CD4-positive, alpha-beta T cell (primary cell): ENCODE data around the gene ABCE1. TPM values are rescaled to one million over a fixed set of nuclear protein-coding genes. Genes with fewer than 3 reads are reported as not detected.

Source experiments
- ATAC-seq: fragments of 200-7000 bp; cut with Tn5 transposase; one replicate; pipeline ENCODE4 v1.10.0; 2022; ENCODE audit warnings: mild to moderate bottlenecking; ENCODE audit not compliant: poor library complexity
- CTCF ChIA-PET: fragments of 350-600 bp; sonication (Branson Sonifier 250); formaldehyde crosslinking; loops from one replicate; lab custom pipeline; 2021; ENCODE audit warnings: antibody characterized with exemption, inconsistent platforms; lab: Charles Lee
- POLR2A ChIA-PET: fragments of 350-600 bp; sonication (Branson Sonifier 250); formaldehyde crosslinking; loops from one replicate; lab custom pipeline; 2021; ENCODE audit warnings: antibody characterized with exemption, inconsistent platforms; lab: Charles Lee
- DNase-seq, 14 experiments: peaks; one replicate each; pipeline ENCODE4 v3.0.0-alpha.2; 2013 to 2020; ENCODE audit warnings: mixed read lengths in 2 of 14
- H3K27ac ChIP-seq, 2 donors: one replicate each; pipeline versions ENCODE4 v1.5.1 to v1.7.0; 2013; ENCODE audit warnings: low read length in 2 of 2, low read depth in 1 of 2, mild to moderate bottlenecking in 1 of 2
- H3K27me3 ChIP-seq, 2 experiments: 1 replicate in 1 of 2; 2 replicates in 1 of 2; pipeline versions ENCODE4 v1.6.1 to v1.7.0; 2013; ENCODE audit warnings: low read length in 2 of 2, control low read depth in 1 of 2, mild to moderate bottlenecking in 1 of 2, moderate library complexity in 1 of 2; ENCODE audit not compliant: insufficient read depth in 2 of 2, control insufficient read depth in 1 of 2
- H3K36me3 ChIP-seq: one replicate; pipeline ENCODE4 v1.6.1; 2013; ENCODE audit warnings: low read length, control low read depth; ENCODE audit not compliant: insufficient read depth
- H3K4me1 ChIP-seq: one replicate; pipeline ENCODE4 v1.6.1; 2013; ENCODE audit warnings: low read length, control low read depth; ENCODE audit not compliant: insufficient read depth
- H3K4me3 ChIP-seq: one replicate; pipeline ENCODE4 v1.5.1; 2013; ENCODE audit warnings: mild to moderate bottlenecking, low read length, moderate library complexity
- H3K9me3 ChIP-seq, 2 experiments: 1 replicate in 1 of 2; 2 replicates in 1 of 2; pipeline versions ENCODE4 v1.6.1 to v1.7.0; 2013; ENCODE audit warnings: low read length in 2 of 2, mild to moderate bottlenecking in 2 of 2, control low read depth in 1 of 2, moderate library complexity in 1 of 2; ENCODE audit not compliant: control insufficient read depth in 1 of 2, insufficient read depth in 1 of 2
- H3K27ac Mint-ChIP-seq: one replicate; pipeline ENCODE4 v1.8.0; 2020; ENCODE audit warnings: mixed read lengths
- H3K27me3 Mint-ChIP-seq: one replicate; pipeline ENCODE4 v1.8.0; 2021; ENCODE audit warnings: mixed read lengths
- H3K36me3 Mint-ChIP-seq: one replicate; pipeline ENCODE4 v1.8.0; 2021; ENCODE audit warnings: low read depth, mixed read lengths
- H3K4me1 Mint-ChIP-seq: one replicate; pipeline ENCODE4 v1.8.0; 2021; ENCODE audit warnings: low read depth, mixed read lengths
- H3K4me3 Mint-ChIP-seq: one replicate; pipeline ENCODE4 v1.8.0; 2020; ENCODE audit warnings: mild to moderate bottlenecking, mixed read lengths
- H3K9me3 Mint-ChIP-seq: one replicate; pipeline ENCODE4 v1.8.0; 2020; ENCODE audit warnings: mixed read lengths
- CTCF ChIP-seq: fragments of 200-600 bp; IDR thresholded peaks from one replicate; pipeline ENCODE4 v1.8.0; 2022; ENCODE audit warnings: antibody characterized with exemption, mild to moderate bottlenecking
- intact Hi-C, 2 experiments: fragments of 100-400 bp; cut with DNase I in 1 of 2; cut with micrococcal nuclease in 1 of 2; formaldehyde crosslinking; loops; one replicate each; pipeline versions ENCODE4 v1.15.1 to v1.9.0; 2023 to 2025; cut with DNase I, micrococcal nuclease
- total RNA-seq, 174 experiments: library from RNA in 2 of 174; stranded (reverse) in 2 of 174; gene quantifications; one replicate each; pipeline ENCODE4 v1.2.3 and lab custom pipeline; 2021 to 2026

ABCE1 gene
- total RNA-seq, 2 experiments from 2014 or later: 50.1 to 50.6 TPM

GRCh38 chr4:145103496-145103895, 5.4 kb downstream of the ABCE1 start:
- no peak overlapping the region for H3K27ac Mint-ChIP-seq
- ChIA-PET POLR2A (interaction anchor here (1.6 kb wide), 1 partner anchor 76 kb away, joined by 5 read pairs; no protein-coding TSS in a partner anchor), CTCF (interaction anchor here (0.6 kb wide), 1 partner anchor 63 kb away, joined by 3 read pairs; no protein-coding TSS in a partner anchor)
- H3K4me3 Mint-ChIP-seq: no peak overlapping the region
- no peak for ATAC-seq
- intact Hi-C loops: loop anchor here in 1 of 2 experiments (5.0 kb wide), 1 partner anchor 1586 kb away; no protein-coding TSS in a partner anchor
- peak in 2 of 14 experiments; percentile 24 to 36 for DNase-seq
- peaks cover 45% of the 10 kb centered on the region for H3K36me3 ChIP-seq
- H3K9me3 Mint-ChIP-seq: no peaks in the 10 kb centered on the region
- H3K27ac ChIP-seq: no peak overlapping the region
- H3K36me3 Mint-ChIP-seq: peaks cover 45% of the 10 kb centered on the region
- H3K4me1 Mint-ChIP-seq: peaks cover 27% of the 10 kb centered on the region
- TF ChIP-seq CTCF: no peak
- H3K27me3 Mint-ChIP-seq: no peaks in the 10 kb centered on the region
- H3K4me3 ChIP-seq: no peak overlapping the region
- H3K27me3 ChIP-seq: no peaks in the 10 kb centered on the region
- no peaks in the 10 kb centered on the region for H3K9me3 ChIP-seq
- H3K4me1 ChIP-seq: peaks cover 12% of the 10 kb centered on the region

GRCh38 chr4:145107126-145107525, 9.0 kb downstream of the ABCE1 start:
- Mint-ChIP-seq H3K9me3 (no peaks in the 10 kb centered on the region), H3K36me3 (peaks cover 74% of the 10 kb centered on the region), H3K4me3 (no peak overlapping the region), H3K27ac (peak overlapping the region; percentile 32), H3K4me1 (peaks cover 15% of the 10 kb centered on the region), H3K27me3 (no peaks in the 10 kb centered on the region)
- Histone ChIP-seq H3K36me3 (peaks cover 75% of the 10 kb centered on the region), H3K27ac (no peak overlapping the region), H3K27me3 (no peaks in the 10 kb centered on the region), H3K4me3 (no peak overlapping the region), H3K4me1 (peaks cover 3% of the 10 kb centered on the region), H3K9me3 (no peaks in the 10 kb centered on the region)
- ChIA-PET POLR2A (no interaction called here), CTCF (no interaction called here)
- intact Hi-C loops: no loop called here
- ATAC-seq (no peak), DNase-seq (no peak)
- no peak for TF ChIP-seq CTCF

GRCh38 chr4:145108128-145108527, 10.0 kb downstream of the ABCE1 start:
- POLR2A ChIA-PET: interaction anchor here (1.2 kb wide), 1 partner anchor 10 kb away, joined by 6 read pairs; the partner anchor contains the start of genes ABCE1 and ANAPC10
- no peak for ATAC-seq
- Histone ChIP-seq H3K4me3 (no peak overlapping the region), H3K27ac (no peak overlapping the region), H3K36me3 (peaks cover 85% of the 10 kb centered on the region), H3K27me3 (no peaks in the 10 kb centered on the region), H3K4me1 (peaks cover 3% of the 10 kb centered on the region), H3K9me3 (no peaks in the 10 kb centered on the region)
- Mint-ChIP-seq H3K27me3 (no peaks in the 10 kb centered on the region), H3K36me3 (peaks cover 84% of the 10 kb centered on the region), H3K9me3 (no peaks in the 10 kb centered on the region), H3K4me3 (no peak overlapping the region), H3K27ac (no peak overlapping the region), H3K4me1 (peaks cover 25% of the 10 kb centered on the region)
- no peak for TF ChIP-seq CTCF
- no peak for DNase-seq
- CTCF ChIA-PET: no interaction called here
- intact Hi-C loops: no loop called here
